Neuronal stem cell (in vitro differentiated cells): ENCODE results near the gene NKIRAS1. TPM values are rescaled to one million over a fixed set of nuclear protein-coding genes. Genes with fewer than 3 reads are reported as not detected.

Experiments
- DNase-seq: peaks from one replicate; pipeline ENCODE4 v3.0.0-alpha.2; 2013; ENCODE audit warnings: low spot score
- H2AFZ ChIP-seq: one replicate; pipeline ENCODE4 v1.6.1; 2013; ENCODE audit warnings: mild to moderate bottlenecking, low read length, inconsistent platforms
- H2AK5ac ChIP-seq: 2 replicates; pipeline ENCODE4 v1.6.1; 2013; ENCODE audit warnings: low read depth, mild to moderate bottlenecking, inconsistent platforms, low read length, moderate library complexity, mixed read lengths
- H2BK120ac ChIP-seq: 2 replicates; pipeline ENCODE4 v1.6.1; 2013; ENCODE audit warnings: low read depth, mild to moderate bottlenecking, inconsistent platforms, low read length, moderate library complexity, mixed read lengths
- H2BK12ac ChIP-seq: one replicate; pipeline ENCODE4 v1.6.1; 2013; ENCODE audit warnings: low read length, inconsistent platforms
- H2BK15ac ChIP-seq: 2 replicates; pipeline ENCODE4 v1.6.1; 2013; ENCODE audit warnings: mild to moderate bottlenecking, low read length, inconsistent platforms, mixed read lengths
- H2BK5ac ChIP-seq: one replicate; pipeline ENCODE4 v1.6.1; 2013; ENCODE audit warnings: inconsistent platforms, mild to moderate bottlenecking, low read length, moderate library complexity
- H3K14ac ChIP-seq: one replicate; pipeline ENCODE4 v1.6.1; 2013; ENCODE audit warnings: low read length, inconsistent platforms
- H3K18ac ChIP-seq: 2 replicates; pipeline ENCODE4 v1.6.1; 2013; ENCODE audit warnings: low read length, inconsistent platforms
- H3K23ac ChIP-seq: 2 replicates; pipeline ENCODE4 v1.6.1; 2013; ENCODE audit warnings: low read depth, mild to moderate bottlenecking, mixed read lengths, low read length, inconsistent platforms; ENCODE audit not compliant: poor library complexity
- H3K27ac ChIP-seq: replicated peaks from 3 replicates; pipeline ENCODE4 v1.5.1; 2013; ENCODE audit warnings: low read length, inconsistent platforms
- H3K27me3 ChIP-seq, 3 experiments: 2 replicates each; pipeline ENCODE4 v1.6.1; 2013; ENCODE audit warnings: low read length in 3 of 3, mild to moderate bottlenecking in 2 of 3, inconsistent platforms in 1 of 3, low read depth in 1 of 3, mixed read lengths in 1 of 3, moderate library complexity in 1 of 3; ENCODE audit not compliant: control insufficient read depth in 3 of 3, insufficient read depth in 3 of 3
- H3K36me3 ChIP-seq, 2 donors: replicated peaks in 1 of 2; 2 replicates each; pipeline ENCODE4 v1.6.1; 2013; ENCODE audit warnings: low read length in 2 of 2; ENCODE audit not compliant: control insufficient read depth in 2 of 2, insufficient read depth in 2 of 2
- H3K4ac ChIP-seq: 2 replicates; pipeline ENCODE4 v1.6.1; 2013; ENCODE audit warnings: inconsistent platforms, mild to moderate bottlenecking, low read length, moderate library complexity
- H3K4me1 ChIP-seq, 2 donors: 1 replicate in 1 of 2; 2 replicates in 1 of 2; pipeline ENCODE4 v1.6.1; 2013; ENCODE audit warnings: low read length in 2 of 2, low read depth in 1 of 2; ENCODE audit not compliant: control insufficient read depth in 2 of 2, insufficient read depth in 1 of 2
- H3K4me2 ChIP-seq: one replicate; pipeline ENCODE4 v1.6.1; 2013; ENCODE audit warnings: mild to moderate bottlenecking, low read length, inconsistent platforms; ENCODE audit not compliant: insufficient read depth, poor library complexity, severe bottlenecking
- H3K4me3 ChIP-seq, 2 donors: 2 replicates each; pipeline ENCODE4 v1.5.1; 2013; ENCODE audit warnings: low read length in 2 of 2, mild to moderate bottlenecking in 2 of 2, inconsistent platforms in 1 of 2, moderate library complexity in 1 of 2
- H3K79me1 ChIP-seq: one replicate; pipeline ENCODE4 v1.6.1; 2013; ENCODE audit warnings: low read depth, mild to moderate bottlenecking, inconsistent platforms, low read length, moderate library complexity
- H3K9ac ChIP-seq: one replicate; pipeline ENCODE4 v1.6.1; 2013; ENCODE audit warnings: mild to moderate bottlenecking, low read depth, low read length, inconsistent platforms; ENCODE audit not compliant: poor library complexity
- H3K9me3 ChIP-seq, 2 donors: replicated peaks in 1 of 2; 2 replicates each; pipeline versions ENCODE3 to v1.6.1; 2013; ENCODE audit warnings: low read length in 2 of 2, mild to moderate bottlenecking in 2 of 2, inconsistent platforms in 1 of 2, low read depth in 1 of 2, mixed read lengths in 1 of 2, moderate library complexity in 1 of 2; ENCODE audit not compliant: control insufficient read depth in 2 of 2, insufficient read depth in 1 of 2
- H4K8ac ChIP-seq: one replicate; pipeline ENCODE4 v1.6.1; 2013; ENCODE audit warnings: low read depth, mild to moderate bottlenecking, inconsistent platforms, low read length, moderate library complexity
- H4K91ac ChIP-seq: one replicate; pipeline ENCODE4 v1.6.1; 2013; ENCODE audit warnings: low read length, low read depth, mild to moderate bottlenecking, inconsistent platforms; ENCODE audit not compliant: poor library complexity
- WGBS, 2 donors: extraction: QIAGEN DNeasy Blood & Tissue Kit; methylation state at CpG; one replicate each; pipeline ENCODE4 v1.1.7; 2013; ENCODE audit warnings: missing lambda C conversion rate in 2 of 2, mixed read lengths in 1 of 2; ENCODE audit not compliant: insufficient read length in 2 of 2, insufficient replicate concordance in 1 of 2; ENCODE audit errors: extremely low coverage in 2 of 2; 5-methylcytosine and 5-hydroxymethylcytosine counted together
- polyA plus RNA-seq, 2 experiments: library from polyadenylated mRNA; stranded (reverse); fragments of 200-250 nt; gene quantifications; one replicate each; pipeline ENCODE4 v1.2.3, GENCODE V29; 2013

The NKIRAS1 gene
- polyA plus RNA-seq (2013, experiment 1 of 2), result 7.9 TPM
- 8.2 TPM for polyA plus RNA-seq (2013, experiment 2 of 2)

DNA sequence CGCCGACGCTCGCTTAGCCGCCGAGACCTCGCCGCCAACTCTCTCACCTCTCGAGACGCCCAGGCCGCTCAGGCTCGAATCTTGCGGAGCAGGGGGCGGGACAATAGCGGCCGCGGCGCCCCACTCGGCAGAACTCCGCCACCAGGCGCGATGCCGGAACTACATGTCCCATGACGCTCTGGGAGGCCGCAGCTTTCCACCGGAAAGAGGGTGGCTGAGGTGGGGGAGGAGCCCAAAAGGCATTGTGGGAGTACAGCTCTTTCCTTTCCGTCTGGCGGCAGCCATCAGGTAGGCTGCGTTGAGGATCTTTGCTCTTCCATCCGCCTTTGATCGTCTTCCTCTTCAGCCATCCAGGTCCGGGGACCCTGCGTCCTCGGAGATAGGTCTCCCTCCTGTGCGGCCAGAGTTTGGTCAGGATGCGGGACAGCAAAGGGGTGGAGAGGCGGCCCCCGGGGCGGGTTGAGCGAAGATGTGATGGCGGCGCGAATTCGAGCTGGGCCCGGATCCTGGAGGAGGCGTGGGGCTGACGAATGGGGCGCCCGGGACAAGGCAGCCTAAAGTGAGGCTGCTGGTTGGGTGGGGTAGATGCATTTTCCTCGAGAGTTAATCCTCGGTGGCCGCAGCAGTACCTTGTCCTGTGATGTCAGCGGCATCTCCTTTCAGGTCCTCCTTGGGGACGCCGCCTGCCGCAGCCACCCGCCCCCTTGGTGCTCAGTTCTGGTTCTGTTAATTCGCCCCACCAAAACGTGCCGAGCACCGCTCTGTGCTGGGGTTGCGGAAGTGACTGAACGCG is at the start of gene NKIRAS1, which contains the start of gene RPL15:
NKIRAS1 (minus strand) TSS at position 105 of the 793 bp plus-strand sequence. CDS start 6,086 bp downstream, outside the sequence.
RPL15 (plus strand) TSS at position 247 of the 793 bp plus-strand sequence. CDS start 728 bp downstream, outside the sequence.
- H2AFZ ChIP-seq, result peak within 1 kb of the TSS; percentile 92
- no peak within 1 kb of the TSS for H4K8ac ChIP-seq
- H3K79me1 ChIP-seq, result peaks cover 10% of the 10 kb centered on the region
- H3K27me3 ChIP-seq, result no peaks in the 10 kb centered on the region
- peak within 1 kb of the TSS; percentile 60 for H2BK15ac ChIP-seq
- H3K9me3 ChIP-seq, result peaks cover 1 to 5% of the 10 kb centered on the region in 2 donors
- H2BK120ac ChIP-seq, result peak within 1 kb of the TSS; percentile 81
- DNase-seq, result peak; percentile 94
- no peak within 1 kb of the TSS for H4K91ac ChIP-seq
- H3K23ac ChIP-seq, result peak within 1 kb of the TSS; percentile 100
- peak within 1 kb of the TSS; percentile 98 for H2AK5ac ChIP-seq
- H3K9ac ChIP-seq, result peak within 1 kb of the TSS; percentile 97
- peak within 1 kb of the TSS; percentile 73 to 96 for H3K4me3 ChIP-seq
- no CpG with 5 or more reads among the region's 64 CpGs for WGBS, 2 donors
- peak within 1 kb of the TSS; percentile 100 for H3K14ac ChIP-seq
- no peak within 1 kb of the TSS for H2BK12ac ChIP-seq
- peak within 1 kb of the TSS; percentile 58 for H3K4me2 ChIP-seq
- H3K36me3 ChIP-seq, result peaks cover 21 to 49% of the 10 kb centered on the region in 2 donors
- H3K27ac ChIP-seq, result peak within 1 kb of the TSS; percentile 71
- H2BK5ac ChIP-seq, result peak within 1 kb of the TSS; percentile 97
- H3K18ac ChIP-seq, result peak within 1 kb of the TSS; percentile 97
- H3K4ac ChIP-seq, result peak within 1 kb of the TSS; percentile 66
- H3K4me1 ChIP-seq, result peaks cover 5 to 17% of the 10 kb centered on the region in 2 donors

DNA sequence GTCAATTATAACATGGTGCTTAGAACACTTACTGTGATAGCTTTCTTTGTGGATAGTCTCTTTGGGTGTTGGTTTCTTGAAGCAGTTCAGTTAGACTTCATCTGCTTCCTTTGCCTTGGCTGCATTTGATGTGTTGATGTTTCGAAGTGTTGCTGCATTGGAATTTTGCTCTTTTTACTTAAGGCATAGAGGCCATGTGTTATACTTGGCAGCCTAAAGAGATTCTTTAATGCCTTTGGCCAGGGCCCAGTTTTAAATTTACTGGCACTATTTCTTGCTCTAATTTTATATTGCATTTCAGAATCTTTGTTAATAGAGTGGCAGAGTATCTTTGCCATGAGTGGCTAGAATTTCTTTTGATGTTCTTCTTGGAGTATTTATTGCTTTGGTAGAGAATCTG is 49.5 kb upstream of the NKIRAS1 start:
- DNase-seq, result no peak
- H2BK15ac ChIP-seq, result no peak overlapping the region
- H3K36me3 ChIP-seq, result peaks cover 8 to 75% of the 10 kb centered on the region in 2 donors
- no CpG with 5 or more reads among the region's 1 CpG for WGBS, 2 donors
- no peak overlapping the region for H3K18ac ChIP-seq
- H2BK120ac ChIP-seq, result no peak overlapping the region
- H3K27ac ChIP-seq, result no peak overlapping the region
- H3K23ac ChIP-seq, result no peak overlapping the region
- H3K9me3 ChIP-seq, result no peaks in the 10 kb centered on the region
- H3K27me3 ChIP-seq, result no peaks in the 10 kb centered on the region
- no peak overlapping the region for H2AK5ac ChIP-seq
- H3K4me2 ChIP-seq, result no peak overlapping the region
- H3K4me3 ChIP-seq, result no peak overlapping the region
- H2BK5ac ChIP-seq, result no peak overlapping the region
- H2BK12ac ChIP-seq, result no peak overlapping the region
- no peak overlapping the region for H3K9ac ChIP-seq
- H3K4ac ChIP-seq, result no peak overlapping the region
- H3K14ac ChIP-seq, result no peak overlapping the region
- no peaks in the 10 kb centered on the region for H3K79me1 ChIP-seq
- no peaks in the 10 kb centered on the region for H3K4me1 ChIP-seq
- H4K8ac ChIP-seq, result no peak overlapping the region
- H2AFZ ChIP-seq, result no peak overlapping the region
- H4K91ac ChIP-seq, result no peak overlapping the region

GRCh38 chr3:23964537-23965235 is 47.9 kb upstream of the NKIRAS1 start:
- no peak overlapping the region for H3K9ac ChIP-seq
- no peaks in the 10 kb centered on the region for H3K9me3 ChIP-seq
- H2BK120ac ChIP-seq, result no peak overlapping the region
- no peak overlapping the region for H3K27ac ChIP-seq
- H3K36me3 ChIP-seq, result peaks cover 8 to 86% of the 10 kb centered on the region in 2 donors
- no peak for DNase-seq
- no peaks in the 10 kb centered on the region for H3K4me1 ChIP-seq
- no peaks in the 10 kb centered on the region for H3K27me3 ChIP-seq
- H4K91ac ChIP-seq, result no peak overlapping the region
- H2AFZ ChIP-seq, result no peak overlapping the region
- H2BK5ac ChIP-seq, result no peak overlapping the region
- no peaks in the 10 kb centered on the region for H3K79me1 ChIP-seq
- no CpG with 5 or more reads among the region's 3 CpGs for WGBS, 2 donors
- H3K4ac ChIP-seq, result no peak overlapping the region
- no peak overlapping the region for H3K4me3 ChIP-seq
- no peak overlapping the region for H2AK5ac ChIP-seq
- H3K4me2 ChIP-seq, result no peak overlapping the region
- H4K8ac ChIP-seq, result no peak overlapping the region
- no peak overlapping the region for H2BK15ac ChIP-seq
- no peak overlapping the region for H3K23ac ChIP-seq
- no peak overlapping the region for H3K14ac ChIP-seq
- no peak overlapping the region for H2BK12ac ChIP-seq
- H3K18ac ChIP-seq, result no peak overlapping the region

DNA sequence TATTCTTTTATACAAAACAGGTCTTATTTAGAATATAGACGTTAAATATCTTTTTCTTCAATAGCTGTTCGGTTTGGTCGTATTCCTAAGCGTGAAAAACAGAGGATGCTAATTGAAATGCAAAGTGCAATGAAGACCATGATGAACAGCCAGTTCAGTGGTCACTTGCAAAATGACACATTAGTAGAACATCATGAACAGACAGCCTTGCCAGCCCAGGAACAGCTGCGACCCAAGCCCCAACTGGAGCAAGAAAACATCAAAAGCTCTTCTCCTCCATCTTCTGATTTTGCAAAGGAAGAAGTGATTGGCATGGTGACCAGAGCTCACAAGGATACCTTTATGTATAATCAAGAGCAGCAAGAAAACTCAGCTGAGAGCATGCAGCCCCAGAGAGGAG is 45.1 kb upstream of the NKIRAS1 start:
- no peak overlapping the region for H3K9ac ChIP-seq
- H3K27me3 ChIP-seq, result no peaks in the 10 kb centered on the region
- no peak overlapping the region for H4K91ac ChIP-seq
- no peak overlapping the region for H2BK5ac ChIP-seq
- WGBS, 2 donors, result no CpG with 5 or more reads among the region's 5 CpGs
- no peak overlapping the region for H3K27ac ChIP-seq
- H3K18ac ChIP-seq, result no peak overlapping the region
- no peak overlapping the region for H2BK120ac ChIP-seq
- no peak overlapping the region for H3K4me3 ChIP-seq
- H3K14ac ChIP-seq, result no peak overlapping the region
- no peak overlapping the region for H2AFZ ChIP-seq
- no peak overlapping the region for H3K23ac ChIP-seq
- no peak overlapping the region for H2BK15ac ChIP-seq
- H3K4me2 ChIP-seq, result no peak overlapping the region
- H4K8ac ChIP-seq, result no peak overlapping the region
- no peaks in the 10 kb centered on the region for H3K9me3 ChIP-seq
- H2AK5ac ChIP-seq, result no peak overlapping the region
- DNase-seq, result no peak
- no peaks in the 10 kb centered on the region for H3K4me1 ChIP-seq
- no peaks in the 10 kb centered on the region for H3K79me1 ChIP-seq
- no peak overlapping the region for H2BK12ac ChIP-seq
- peaks cover 8 to 76% of the 10 kb centered on the region in 2 donors for H3K36me3 ChIP-seq
- no peak overlapping the region for H3K4ac ChIP-seq
